Gastroesophageal sphincter (tissue), 3 donors: ENCODE results near the gene PLA2R1.

ENCODE experiments used
- CTCF ChIP-seq, 4 experiments: fragments of 200-600 bp in 2 of 4; fragments of 450-650 bp in 2 of 4; sonication (generic) in 1 of 4; IDR thresholded peaks; one replicate each; pipeline ENCODE4 v1.5.1; 2017 to 2019; ENCODE audit warnings: antibody characterized with exemption in 4 of 4, mild to moderate bottlenecking in 2 of 4, moderate library complexity in 2 of 4
- EP300 ChIP-seq: sonication (generic); formaldehyde crosslinking; IDR thresholded peaks from one replicate; pipeline ENCODE4 v1.6.1; 2017; ENCODE audit warnings: antibody characterized with exemption, mild to moderate bottlenecking

GRCh38 chr2:159890551-159891266, 171.7 kb downstream of the PLA2R1 start:
- TF ChIP-seq CTCF (IDR thresholded peaks at IDR 0.05) (no peak), EP300 (no peak)
